Activated naive CD8-positive, alpha-beta T cell treated with anti-CD3 and anti-CD28 coated beads, Interleukin-2, amount 10 ng/mL, durations not matched to agents 7 days and 5 days (primary cell): ENCODE data around the gene KNSTRN. TPM values are rescaled to one million over a fixed set of nuclear protein-coding genes. Genes with fewer than 3 reads are reported as not detected.

Source experiments
- ATAC-seq: fragments of 150-1000 bp; cut with Tn5 transposase; one replicate; pipeline ENCODE4 v1.10.0; 2021; ENCODE audit warnings: low read depth, moderate library complexity
- POLR2A ChIA-PET: fragments of 350-600 bp; sonication (Branson Sonifier 250); formaldehyde crosslinking; loops from one replicate; lab custom pipeline; 2021; ENCODE audit warnings: antibody characterized with exemption; lab: Charles Lee
- DNase-seq: peaks from one replicate; pipeline ENCODE4 v3.0.0; 2021
- H3K27ac Mint-ChIP-seq: one replicate; pipeline ENCODE4 v1.8.0; 2022; ENCODE audit warnings: mild to moderate bottlenecking, mixed read lengths
- H3K27me3 Mint-ChIP-seq: one replicate; pipeline ENCODE4 v1.8.0; 2022; ENCODE audit warnings: mild to moderate bottlenecking, moderate library complexity, mixed read lengths
- H3K36me3 Mint-ChIP-seq: one replicate; pipeline ENCODE4 v1.8.0; 2021; ENCODE audit warnings: mild to moderate bottlenecking, mixed read lengths
- H3K4me1 Mint-ChIP-seq: one replicate; pipeline ENCODE4 v1.8.0; 2021; ENCODE audit warnings: mixed read lengths
- H3K4me3 Mint-ChIP-seq: one replicate; pipeline ENCODE4 v1.8.0; 2022; ENCODE audit warnings: mild to moderate bottlenecking, moderate library complexity, mixed read lengths
- H3K9me3 Mint-ChIP-seq: one replicate; pipeline ENCODE4 v1.8.0; 2021; ENCODE audit warnings: mixed read lengths
- total RNA-seq, 2 experiments: library from RNA; stranded (reverse); gene quantifications; one replicate each; pipeline ENCODE4 v1.2.3, GENCODE V29; 2021

The KNSTRN gene
- total RNA-seq, 2 experiments from 2014 or later = 47.0 to 49.5 TPM

DNA sequence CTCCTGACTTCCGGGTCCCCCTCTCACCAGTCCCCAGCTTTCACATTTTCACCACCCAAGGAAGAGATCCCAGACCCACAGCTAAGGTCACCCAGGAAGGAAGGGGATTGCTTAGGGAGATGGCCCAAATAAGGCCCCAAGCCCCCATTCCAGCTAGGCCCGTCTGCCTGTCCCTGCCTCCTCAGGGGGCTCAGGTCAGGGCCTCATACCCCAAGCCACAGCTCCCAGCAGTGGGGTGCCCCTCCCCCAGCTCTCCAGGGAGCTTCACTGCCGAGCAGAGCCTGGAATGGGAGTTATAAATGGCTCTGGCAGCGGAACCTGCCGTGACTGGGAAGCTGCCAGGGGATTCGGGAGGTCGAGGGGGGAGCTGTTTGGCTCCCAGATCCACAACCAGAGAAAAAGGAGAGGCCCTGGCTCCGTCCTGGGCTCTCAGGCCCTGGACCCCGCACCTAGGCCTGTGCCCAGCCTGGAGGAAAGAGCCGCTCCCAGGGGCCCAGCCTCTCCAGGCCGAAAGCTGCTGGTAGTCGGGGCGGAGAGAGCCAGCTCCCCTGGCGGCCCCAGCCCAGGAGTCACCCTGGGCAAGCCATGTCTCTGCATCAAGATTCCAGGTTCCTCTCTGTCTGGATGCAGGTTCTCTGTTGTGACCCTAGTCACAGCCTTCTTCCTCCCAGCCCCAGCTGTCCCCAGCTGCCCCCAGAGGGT is 42.3 kb upstream of the KNSTRN start:
- no peak for DNase-seq
- Mint-ChIP-seq H3K36me3 (no peaks in the 10 kb centered on the region), H3K4me3 (no peak overlapping the region), H3K27ac (no peak overlapping the region), H3K27me3 (no peaks in the 10 kb centered on the region), H3K4me1 (peaks cover 5% of the 10 kb centered on the region), H3K9me3 (no peaks in the 10 kb centered on the region)
- POLR2A ChIA-PET = interaction anchor here (1.1 kb wide), 1 partner anchor 33 kb away, joined by 5 read pairs; the partner anchor contains the start of gene PLCB2
- no peak for ATAC-seq

DNA sequence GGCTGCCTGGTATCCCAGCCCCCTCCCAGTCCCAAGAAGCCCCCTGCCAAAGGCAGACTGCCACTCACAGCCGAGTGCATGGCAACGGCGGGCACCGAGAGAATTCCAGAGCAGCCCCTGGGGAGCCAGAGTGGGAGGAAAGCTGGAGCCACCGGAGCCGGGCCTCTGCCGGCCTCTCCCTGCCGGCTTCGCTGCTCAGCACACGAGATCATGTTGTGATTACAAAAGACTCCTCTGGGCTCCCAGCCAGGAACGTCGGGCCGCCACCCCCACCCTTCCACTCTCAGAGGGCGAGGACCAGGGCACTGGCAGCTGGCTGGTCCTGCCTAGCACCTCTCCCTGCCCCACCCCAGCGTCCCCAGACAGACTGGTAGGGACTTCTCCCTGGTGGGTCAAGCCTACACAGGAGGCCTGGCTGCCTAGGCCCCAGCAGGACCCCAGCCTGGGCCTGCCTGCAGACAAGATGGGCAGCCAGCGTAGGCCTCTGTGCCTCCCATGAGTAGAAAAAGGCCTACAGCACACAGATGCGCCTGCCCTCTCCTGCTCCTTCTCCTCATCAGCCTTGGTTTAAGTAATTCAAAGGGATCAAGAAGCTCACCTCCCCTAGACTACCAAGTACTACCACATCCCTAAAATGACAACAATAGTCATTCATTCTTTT is 41.7 kb upstream of the KNSTRN start, which contains the start of gene CCDC9B:
CCDC9B (minus strand) TSS at position 200 of the 661 bp plus-strand sequence; CDS start at position 80, 120 bp downstream.
- POLR2A ChIA-PET = interaction anchor here (1.1 kb wide), 1 partner anchor 34 kb away, joined by 5 read pairs; the partner anchor contains the start of gene PLCB2
- no peak for ATAC-seq
- DNase-seq = no peak
- no peak within 1 kb of the TSS for H3K27ac Mint-ChIP-seq
- no peaks in the 10 kb centered on the region for H3K27me3 Mint-ChIP-seq
- peaks cover 5% of the 10 kb centered on the region for H3K4me1 Mint-ChIP-seq
- H3K9me3 Mint-ChIP-seq = no peaks in the 10 kb centered on the region
- no peaks in the 10 kb centered on the region for H3K36me3 Mint-ChIP-seq
- H3K4me3 Mint-ChIP-seq = no peak within 1 kb of the TSS

DNA sequence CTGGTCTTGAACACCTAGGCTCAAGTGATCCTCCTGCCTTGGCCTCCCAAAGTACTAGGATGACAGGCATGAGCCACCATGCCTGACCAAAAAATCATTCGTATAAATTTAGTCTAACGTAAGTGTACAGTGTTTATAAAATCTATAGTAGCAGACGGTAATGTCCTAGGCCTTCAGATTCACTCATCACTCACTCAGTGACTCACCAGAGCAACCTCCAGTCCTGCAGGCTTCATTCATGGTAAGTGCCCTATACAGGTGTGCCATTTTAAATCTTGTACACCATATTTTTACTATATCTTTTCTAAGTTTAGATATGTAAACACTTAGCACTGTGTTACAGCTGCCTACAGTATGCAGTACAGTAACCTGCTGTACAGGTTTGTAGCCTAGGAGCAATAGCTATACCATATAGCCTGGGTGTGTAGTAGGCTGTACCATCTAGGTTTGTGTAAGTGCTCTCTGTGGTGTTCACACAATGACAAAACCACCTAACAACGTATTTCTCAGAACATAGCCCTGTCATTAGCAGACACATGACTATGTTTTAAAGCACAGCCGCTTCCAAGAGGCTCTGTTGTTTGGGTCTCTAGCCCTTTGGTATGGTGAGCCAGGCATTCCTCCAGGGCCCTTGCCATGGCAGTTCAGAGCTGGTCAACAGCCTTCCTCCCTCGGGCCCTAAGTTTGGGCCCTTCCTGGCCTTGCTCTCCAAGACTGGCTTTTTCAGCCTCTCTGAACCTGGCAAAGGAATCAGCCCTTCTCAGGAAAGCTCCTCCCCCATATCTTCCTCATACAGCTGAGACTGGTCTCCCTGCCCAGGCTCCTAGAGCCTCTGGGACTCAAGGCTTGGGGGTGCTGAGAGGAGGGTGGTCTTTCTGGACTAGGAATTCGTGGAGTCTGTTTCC is 39.9 kb upstream of the KNSTRN start:
- H3K27ac Mint-ChIP-seq = no peak overlapping the region
- peaks cover 5% of the 10 kb centered on the region for H3K4me1 Mint-ChIP-seq
- no peaks in the 10 kb centered on the region for H3K9me3 Mint-ChIP-seq
- DNase-seq (no peak), ATAC-seq (no peak)
- no peaks in the 10 kb centered on the region for H3K27me3 Mint-ChIP-seq
- no peak overlapping the region for H3K4me3 Mint-ChIP-seq
- POLR2A ChIA-PET = interaction anchor here (1.5 kb wide), 1 partner anchor 21 kb away, joined by 3 read pairs; no protein-coding TSS in a partner anchor
- no peaks in the 10 kb centered on the region for H3K36me3 Mint-ChIP-seq

GRCh38 chr15:40343512-40343911 is 39.0 kb upstream of the KNSTRN start:
- H3K4me3 Mint-ChIP-seq = no peak overlapping the region
- no peaks in the 10 kb centered on the region for H3K36me3 Mint-ChIP-seq
- H3K4me1 Mint-ChIP-seq = peaks cover 3% of the 10 kb centered on the region
- no peak for DNase-seq
- ATAC-seq = no peak
- H3K27ac Mint-ChIP-seq = no peak overlapping the region
- POLR2A ChIA-PET = interaction anchor here (0.6 to 2.0 kb wide), 3 partner anchors 21 to 78 kb away, joined by 3 to 8 read pairs (median 3); no protein-coding TSS in a partner anchor
- no peaks in the 10 kb centered on the region for H3K27me3 Mint-ChIP-seq
- no peaks in the 10 kb centered on the region for H3K9me3 Mint-ChIP-seq

- H3K9me3 Mint-ChIP-seq = no peaks in the 10 kb centered on the region
- H3K4me1 Mint-ChIP-seq = peaks cover 3% of the 10 kb centered on the region
- DNase-seq (no peak), ATAC-seq (no peak)
- no peak overlapping the region for H3K27ac Mint-ChIP-seq
- no peaks in the 10 kb centered on the region for H3K27me3 Mint-ChIP-seq
- H3K4me3 Mint-ChIP-seq = no peak overlapping the region
- POLR2A ChIA-PET = interaction anchor here (0.7 to 2.0 kb wide), 3 partner anchors 19 to 78 kb away, joined by 3 to 8 read pairs (median 3); no protein-coding TSS in a partner anchor
- no peaks in the 10 kb centered on the region for H3K36me3 Mint-ChIP-seq
Measured at GRCh38 chr15:40344217-40344616, 38.3 kb upstream of the KNSTRN start.

GRCh38 chr15:40344631-40345120 is 37.8 kb upstream of the KNSTRN start:
- Mint-ChIP-seq H3K36me3 (no peaks in the 10 kb centered on the region), H3K9me3 (no peaks in the 10 kb centered on the region), H3K27ac (no peak overlapping the region), H3K27me3 (no peaks in the 10 kb centered on the region), H3K4me1 (peaks cover 3% of the 10 kb centered on the region), H3K4me3 (no peak overlapping the region)
- DNase-seq = peak; percentile 71
- peak; percentile 79 for ATAC-seq
- POLR2A ChIA-PET = interaction anchor here (0.7 to 2.0 kb wide), 4 partner anchors 16 to 81 kb away, joined by 3 to 8 read pairs (median 3); no protein-coding TSS in a partner anchor

- Mint-ChIP-seq H3K4me3 (no peak overlapping the region), H3K9me3 (no peaks in the 10 kb centered on the region), H3K4me1 (peaks cover 3% of the 10 kb centered on the region), H3K36me3 (no peaks in the 10 kb centered on the region), H3K27ac (no peak overlapping the region), H3K27me3 (no peaks in the 10 kb centered on the region)
- POLR2A ChIA-PET = interaction anchor here (0.7 to 2.0 kb wide), 4 partner anchors 16 to 80 kb away, joined by 3 to 8 read pairs (median 3); no protein-coding TSS in a partner anchor
- no peak for ATAC-seq
- DNase-seq = no peak
Measured at GRCh38 chr15:40345225-40345866, 37.2 kb upstream of the KNSTRN start.

GRCh38 chr15:40345867-40346578 is 36.5 kb upstream of the KNSTRN start:
- POLR2A ChIA-PET = interaction anchor here (0.7 kb wide), 1 partner anchor 31 kb away, joined by 3 read pairs; no protein-coding TSS in a partner anchor
- peaks cover 3% of the 10 kb centered on the region for H3K4me1 Mint-ChIP-seq
- no peaks in the 10 kb centered on the region for H3K36me3 Mint-ChIP-seq
- no peaks in the 10 kb centered on the region for H3K27me3 Mint-ChIP-seq
- no peaks in the 10 kb centered on the region for H3K9me3 Mint-ChIP-seq
- no peak for ATAC-seq
- no peak for DNase-seq
- no peak overlapping the region for H3K27ac Mint-ChIP-seq
- H3K4me3 Mint-ChIP-seq = no peak overlapping the region

DNA sequence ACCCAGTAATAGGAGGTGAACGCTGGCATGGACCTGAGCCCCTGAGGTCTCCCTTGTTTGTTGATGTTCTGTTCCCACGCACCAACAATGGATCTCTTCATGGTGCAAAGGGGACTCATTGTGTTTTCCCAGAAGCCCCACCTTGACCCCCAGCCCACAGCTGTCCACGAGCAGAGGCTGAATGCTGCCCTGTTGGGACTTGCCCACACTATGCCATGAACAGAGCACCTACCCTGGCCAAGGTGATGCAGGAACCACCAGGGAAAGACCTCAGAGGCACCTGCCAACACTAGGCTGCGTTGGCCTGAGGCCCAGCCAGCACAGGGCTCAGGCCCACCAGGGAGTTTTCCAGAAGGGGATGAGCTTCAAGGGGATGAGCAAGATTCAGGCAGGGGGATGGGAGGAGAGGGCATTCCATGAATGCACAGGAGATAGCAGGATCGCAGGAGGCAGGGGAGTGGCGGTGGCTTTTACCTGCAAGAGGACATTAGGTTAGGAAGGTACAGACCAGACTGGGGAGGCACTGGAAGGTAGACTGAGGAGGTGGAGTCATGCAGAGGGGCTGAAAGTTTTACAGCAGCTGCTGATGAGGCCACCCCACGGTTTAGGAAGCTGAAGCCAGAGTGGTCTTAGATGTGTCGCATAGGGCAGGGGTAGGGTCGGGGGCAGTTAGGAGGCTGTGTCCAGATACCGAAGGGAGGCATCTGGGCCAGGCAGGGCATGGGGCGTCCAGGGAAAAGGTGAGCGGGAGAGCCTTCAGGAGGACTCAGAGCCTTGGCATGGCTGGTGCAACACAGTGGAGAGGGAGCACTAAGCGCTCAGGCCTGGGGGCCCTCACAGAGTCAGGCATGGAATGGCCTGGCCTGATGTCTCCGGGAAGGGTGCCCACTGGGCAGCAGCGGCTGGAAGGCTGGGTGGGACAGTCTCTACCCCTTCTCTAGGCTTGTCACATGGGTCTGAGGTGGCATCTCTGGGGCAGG is 35.7 kb upstream of the KNSTRN start:
- Mint-ChIP-seq H3K4me3 (no peak overlapping the region), H3K27ac (no peak overlapping the region)
- POLR2A ChIA-PET = interaction anchor here (0.7 kb wide), 1 partner anchor 32 kb away, joined by 3 read pairs; no protein-coding TSS in a partner anchor

DNA sequence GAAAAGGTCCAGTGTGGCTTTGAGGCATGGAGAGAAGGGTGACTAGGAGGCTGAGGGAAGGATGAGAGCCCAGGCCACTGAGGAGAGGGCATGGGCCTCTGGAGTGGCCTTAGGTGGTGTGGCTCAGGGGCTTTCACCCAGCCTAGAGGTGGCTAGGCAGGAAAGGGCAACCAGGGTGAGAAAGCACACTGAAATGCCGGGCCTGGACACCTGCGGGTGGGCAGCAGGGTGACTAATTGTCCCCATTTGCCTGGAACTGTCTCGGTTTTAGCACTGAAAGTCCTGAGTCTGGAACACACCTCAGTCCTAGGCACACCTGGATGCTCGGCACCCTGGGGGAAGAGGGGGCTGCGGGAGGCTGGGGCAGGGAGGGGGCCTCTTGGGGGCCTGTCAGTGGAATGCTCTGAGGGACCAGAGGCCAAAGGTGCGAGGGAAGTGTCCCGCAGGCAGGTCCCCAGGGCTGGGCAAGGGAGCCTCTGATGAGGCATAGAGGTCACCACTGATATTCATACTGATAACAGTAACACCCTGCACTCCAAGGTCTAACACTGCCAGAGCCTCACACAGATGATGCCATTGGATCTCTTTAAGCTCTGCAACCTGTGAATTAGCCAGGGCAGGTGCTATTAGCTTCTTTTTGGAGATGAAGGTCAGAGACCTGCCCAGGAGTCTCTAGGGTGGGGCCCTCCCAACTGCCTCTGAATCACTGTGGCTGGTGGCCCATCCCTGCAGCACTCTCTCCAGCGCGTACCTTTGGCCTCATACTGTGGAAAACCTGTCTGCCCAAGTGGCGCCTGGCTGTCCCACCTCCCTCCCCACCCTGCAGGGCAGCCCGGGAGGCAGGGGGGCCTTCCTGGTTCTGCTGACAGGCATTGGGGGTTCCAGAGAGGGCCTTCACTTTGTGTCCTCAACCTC is 34.7 kb upstream of the KNSTRN start:
- DNase-seq (no peak), ATAC-seq (no peak)
- no peaks in the 10 kb centered on the region for H3K9me3 Mint-ChIP-seq
- peaks cover 3% of the 10 kb centered on the region for H3K4me1 Mint-ChIP-seq
- POLR2A ChIA-PET = no interaction called here
- H3K27ac Mint-ChIP-seq = no peak overlapping the region
- no peaks in the 10 kb centered on the region for H3K36me3 Mint-ChIP-seq
- no peak overlapping the region for H3K4me3 Mint-ChIP-seq
- H3K27me3 Mint-ChIP-seq = no peaks in the 10 kb centered on the region

More for the DNA sequence above, 35.7 kb upstream of the KNSTRN start:
- H3K27me3 Mint-ChIP-seq = no peaks in the 10 kb centered on the region
- H3K4me1 Mint-ChIP-seq = peaks cover 3% of the 10 kb centered on the region
- H3K9me3 Mint-ChIP-seq = no peaks in the 10 kb centered on the region
- ATAC-seq (no peak), DNase-seq (no peak)
- no peaks in the 10 kb centered on the region for H3K36me3 Mint-ChIP-seq
